Stomach (tissue), 9 donors: ENCODE data around the gene NR1I2. TPM values are rescaled to one million over a fixed set of nuclear protein-coding genes. Genes with fewer than 3 reads are reported as not detected.

Source experiments
- DNase-seq, 2 donors: peaks; one replicate each; pipeline versions ENCODE4 v3.0.0 to v3.0.0-alpha.2; 2013 to 2019
- H3K27ac ChIP-seq, 5 donors: fragments of 200-600 bp in 4 of 5; sonication (generic) in 4 of 5; one replicate each; pipeline ENCODE4 v1.5.1; 2013 to 2019; ENCODE audit warnings: mild to moderate bottlenecking in 1 of 5, moderate library complexity in 1 of 5
- H3K27me3 ChIP-seq, 3 donors: fragments of 200-600 bp; sonication (generic); one replicate each; pipeline ENCODE4 v1.5.1; 2017 to 2019; ENCODE audit warnings: mixed run types in 1 of 3
- H3K36me3 ChIP-seq, 4 donors: fragments of 200-600 bp; sonication (generic); 1 replicate in 3 of 4; 2 replicates in 1 of 4; pipeline ENCODE4 v1.5.1; 2016 to 2019
- H3K4me1 ChIP-seq, 4 donors: fragments of 200-600 bp; sonication (generic); one replicate each; pipeline ENCODE4 v1.5.1; 2016 to 2019
- H3K4me3 ChIP-seq, 4 donors: fragments of 200-600 bp; sonication (generic) in 3 of 4; one replicate each; pipeline ENCODE4 v1.5.1; 2016 to 2019; ENCODE audit warnings: mild to moderate bottlenecking in 1 of 4
- H3K9me3 ChIP-seq, 4 donors: fragments of 200-600 bp; sonication (generic); one replicate each; pipeline ENCODE4 v1.5.1; 2016 to 2019
- CTCF ChIP-seq, 7 experiments: fragments of 450-650 bp in 4 of 7; fragments of 200-600 bp in 3 of 7; sonication (generic) in 3 of 7; IDR thresholded peaks; one replicate each; pipeline ENCODE4 v1.5.1; 2016 to 2019; ENCODE audit warnings: antibody characterized with exemption in 7 of 7, control low read depth in 2 of 7, mild to moderate bottlenecking in 1 of 7
- EP300 ChIP-seq: sonication (generic); formaldehyde crosslinking; IDR thresholded peaks from one replicate; pipeline ENCODE4 v1.6.1; 2017; ENCODE audit warnings: antibody characterized with exemption
- POLR2A ChIP-seq, 4 donors: fragments of 450-650 bp; IDR thresholded peaks; one replicate each; pipeline ENCODE4 v1.6.1; 2016; ENCODE audit warnings: antibody characterized with exemption in 4 of 4, control low read depth in 2 of 4, mild to moderate bottlenecking in 1 of 4, moderate library complexity in 1 of 4
- POLR2AphosphoS5 ChIP-seq, 3 donors: sonication (generic); formaldehyde crosslinking; IDR thresholded peaks; one replicate each; pipeline ENCODE4 v1.6.1; 2016; ENCODE audit warnings: antibody characterized with exemption in 3 of 3
- WGBS, 5 donors: extraction: QIAGEN DNeasy Blood & Tissue Kit in 3 of 5; methylation state at CpG; one replicate each; pipeline versions ENCODE4 v1.1.5 to v1.1.7; 2013 to 2018; 5-methylcytosine and 5-hydroxymethylcytosine counted together
- intact Hi-C: fragments of 100-400 bp; cut with DNase I; formaldehyde crosslinking; loops from one replicate; pipeline ENCODE4 v1.15.1; 2023; ENCODE audit warnings: low total_unique reads
- polyA plus RNA-seq, 3 donors: library from polyadenylated mRNA; stranded (reverse); fragments of 200-250 nt; gene quantifications; one replicate each; pipeline ENCODE4 v1.2.3, GENCODE V29; 2013
- total RNA-seq, 5 donors: library from RNA; depleted of rRNA; stranded (reverse); fragments of >200 nt; gene quantifications; one replicate each; pipeline versions ENCODE4 v1.1.0 to v1.2.3, GENCODE V29; 2014 to 2016
- donor health status: healthy with polysubstance abuse.
- donor health status: Bipolar disorder and iron deficiency.
- donor health status: healthy.

The NR1I2 gene
- total and polyA plus RNA-seq, 8 donors, result 0.08 to 37.4 (median 5.4) TPM; not detected in 4

GRCh38 chr3:119835556-119835955 lies 53.7 kb downstream of the NR1I2 start:
- Histone ChIP-seq H3K27me3 (no peaks in the 10 kb centered on the region), H3K36me3 (peaks cover 0 to 9% (median 3%) of the 10 kb centered on the region in 4 donors), H3K27ac (no peak overlapping the region), H3K4me3 (no peak overlapping the region), H3K4me1 (peaks cover 0 to 2% (median 0%) of the 10 kb centered on the region in 4 donors), H3K9me3 (no peaks in the 10 kb centered on the region)
- intact Hi-C loops, result no loop called here
- no peak for DNase-seq
- TF ChIP-seq POLR2A (IDR thresholded peaks at IDR 0.05) (no peak), CTCF (IDR thresholded peaks at IDR 0.05) (no peak), POLR2AphosphoS5 (IDR thresholded peaks at IDR 0.05) (no peak), EP300 (no peak)

- no peak for TF ChIP-seq POLR2AphosphoS5 (IDR thresholded peaks at IDR 0.05)
- no peak for TF ChIP-seq EP300
- no peak for TF ChIP-seq POLR2A (IDR thresholded peaks at IDR 0.05)
- no peak for TF ChIP-seq CTCF (IDR thresholded peaks at IDR 0.05)
- H3K4me1 ChIP-seq, result peaks cover 0 to 8% (median 7%) of the 10 kb centered on the region in 4 donors
- H3K9me3 ChIP-seq, result no peaks in the 10 kb centered on the region
- WGBS, 5 donors, result 46 to 59% (median 55%) methylated on average over 2 of the region's 2 CpGs
- DNase-seq, result no peak
- no peak overlapping the region for H3K27ac ChIP-seq
- no peak overlapping the region for H3K4me3 ChIP-seq
- H3K27me3 ChIP-seq, result no peaks in the 10 kb centered on the region
- peaks cover 4 to 22% (median 15%) of the 10 kb centered on the region in 4 donors for H3K36me3 ChIP-seq
- intact Hi-C loops, result no loop called here
Measured at GRCh38 chr3:119841808-119842471, 60.0 kb downstream of the NR1I2 start.

GRCh38 chr3:119849126-119849525 lies 67.2 kb downstream of the NR1I2 start:
- intact Hi-C loops, result no loop called here
- 87 to 97% (median 94%) methylated on average over 2 of the region's 2 CpGs for WGBS, 5 donors

GRCh38 chr3:119856695-119857094 lies 74.8 kb downstream of the NR1I2 start:
- Histone ChIP-seq H3K36me3 (peaks cover 11 to 36% (median 29%) of the 10 kb centered on the region in 4 donors), H3K4me3 (no peak overlapping the region), H3K27me3 (no peaks in the 10 kb centered on the region), H3K27ac (no peak overlapping the region), H3K9me3 (no peaks in the 10 kb centered on the region), H3K4me1 (no peaks in the 10 kb centered on the region)
- no peak for TF ChIP-seq EP300
- TF ChIP-seq POLR2A (IDR thresholded peaks at IDR 0.05), result no peak
- no peak for TF ChIP-seq CTCF (IDR thresholded peaks at IDR 0.05)
- TF ChIP-seq POLR2AphosphoS5 (IDR thresholded peaks at IDR 0.05), result no peak
- DNase-seq, result no peak
- WGBS, 5 donors, result 94 to 97% (median 95%) methylated on average over 3 of the region's 3 CpGs
- intact Hi-C loops, result no loop called here

More at GRCh38 chr3:119849126-119849525, 67.2 kb downstream of the NR1I2 start:
- DNase-seq, result no peak
- Histone ChIP-seq H3K36me3 (peaks cover 0 to 10% (median 0%) of the 10 kb centered on the region in 4 donors), H3K4me3 (no peak overlapping the region), H3K27ac (no peak overlapping the region), H3K4me1 (peaks cover 0 to 5% (median 0%) of the 10 kb centered on the region in 4 donors), H3K27me3 (no peaks in the 10 kb centered on the region), H3K9me3 (no peaks in the 10 kb centered on the region)
- TF ChIP-seq CTCF (IDR thresholded peaks at IDR 0.05) (no peak), EP300 (no peak), POLR2AphosphoS5 (IDR thresholded peaks at IDR 0.05) (no peak), POLR2A (IDR thresholded peaks at IDR 0.05) (no peak)
